Breast epithelium (tissue), 3 donors: ENCODE measurements around the gene TRIOBP.

Source experiments
- CTCF ChIP-seq, 3 donors: fragments of 450-650 bp; IDR thresholded peaks; one replicate each; pipeline ENCODE4 v1.5.1; 2016 to 2017; ENCODE audit warnings: antibody characterized with exemption in 3 of 3, mild to moderate bottlenecking in 3 of 3, moderate library complexity in 3 of 3
- POLR2A ChIP-seq: fragments of 450-650 bp; IDR thresholded peaks from one replicate; pipeline ENCODE4 v1.6.1; 2016; ENCODE audit warnings: antibody characterized with exemption, mild to moderate bottlenecking, moderate library complexity
- POLR2AphosphoS5 ChIP-seq, 3 donors: sonication (generic); formaldehyde crosslinking; IDR thresholded peaks; one replicate each; pipeline ENCODE4 v1.6.1; 2017; ENCODE audit warnings: antibody characterized with exemption in 3 of 3

GRCh38 chr22:37763652-37764051, 66.8 kb downstream of the TRIOBP start:
- TF ChIP-seq CTCF (IDR thresholded peaks at IDR 0.05) (no peak), POLR2AphosphoS5 (IDR thresholded peaks at IDR 0.05) (no peak), POLR2A (no peak)
